Stimulated activated naive CD8-positive, alpha-beta T cell treated with anti-CD3 and anti-CD28 coated beads, Interleukin-15, Interleukin-2, amounts not matched to agents 100 ng/mL and 50 ng/mL, for 24 hours (primary cell): ENCODE data around the gene AUTS2.
"Not testable (repeated sequence)": the region's sequence is repeated elsewhere in the genome, so short reads cannot be mapped to it uniquely, and the experiment has no call there.

ENCODE experiments used
- H3K27ac Mint-ChIP-seq: one replicate; pipeline ENCODE4 v1.8.0; 2021; ENCODE audit warnings: mild to moderate bottlenecking, mixed read lengths
- H3K27me3 Mint-ChIP-seq: one replicate; pipeline ENCODE4 v1.8.0; 2021; ENCODE audit warnings: mixed read lengths
- H3K36me3 Mint-ChIP-seq: one replicate; pipeline ENCODE4 v1.8.0; 2021; ENCODE audit warnings: low read depth, mixed read lengths
- H3K4me1 Mint-ChIP-seq: one replicate; pipeline ENCODE4 v1.8.0; 2021; ENCODE audit warnings: low read depth, mixed read lengths
- H3K4me3 Mint-ChIP-seq: one replicate; pipeline ENCODE4 v1.8.0; 2021; ENCODE audit warnings: mild to moderate bottlenecking, mixed read lengths
- H3K9me3 Mint-ChIP-seq: one replicate; pipeline ENCODE4 v1.8.0; 2021; ENCODE audit warnings: mixed read lengths

AUTS2 gene

GRCh38 chr7:70270149-70270548 is 671.9 kb downstream of the AUTS2 start:
- Mint-ChIP-seq H3K4me3 (no peak overlapping the region), H3K4me1 (no peaks in the 10 kb centered on the region), H3K27me3 (no peaks in the 10 kb centered on the region), H3K9me3 (no peaks in the 10 kb centered on the region), H3K27ac (no peak overlapping the region), H3K36me3 (no peaks in the 10 kb centered on the region)

- Mint-ChIP-seq H3K9me3 (no peaks in the 10 kb centered on the region), H3K4me3 (no peak overlapping the region), H3K27ac (no peak overlapping the region), H3K4me1 (no peaks in the 10 kb centered on the region), H3K36me3 (no peaks in the 10 kb centered on the region), H3K27me3 (no peaks in the 10 kb centered on the region)
Measured at GRCh38 chr7:70271617-70272081, 673.4 kb downstream of the AUTS2 start.

- H3K36me3 Mint-ChIP-seq, H3K27me3 Mint-ChIP-seq, H3K4me3 Mint-ChIP-seq, H3K9me3 Mint-ChIP-seq, H3K4me1 Mint-ChIP-seq, H3K27ac Mint-ChIP-seq: not testable (repeated sequence)
Measured at GRCh38 chr7:70275570-70275969, 677.3 kb downstream of the AUTS2 start.

GRCh38 chr7:70285187-70285586 is 686.9 kb downstream of the AUTS2 start:
- no peak overlapping the region for H3K4me3 Mint-ChIP-seq
- no peaks in the 10 kb centered on the region for H3K27me3 Mint-ChIP-seq
- no peak overlapping the region for H3K27ac Mint-ChIP-seq
- H3K9me3 Mint-ChIP-seq: no peaks in the 10 kb centered on the region
- H3K4me1 Mint-ChIP-seq: no peaks in the 10 kb centered on the region
- no peaks in the 10 kb centered on the region for H3K36me3 Mint-ChIP-seq

- Mint-ChIP-seq H3K4me1 (no peaks in the 10 kb centered on the region), H3K9me3 (no peaks in the 10 kb centered on the region), H3K36me3 (no peaks in the 10 kb centered on the region), H3K4me3 (no peak overlapping the region), H3K27ac (no peak overlapping the region), H3K27me3 (no peaks in the 10 kb centered on the region)
Measured at GRCh38 chr7:70285854-70286253, 687.6 kb downstream of the AUTS2 start.

GRCh38 chr7:70288781-70289456 is 690.6 kb downstream of the AUTS2 start:
- H3K36me3 Mint-ChIP-seq: no peaks in the 10 kb centered on the region
- H3K4me3 Mint-ChIP-seq: no peak overlapping the region
- no peaks in the 10 kb centered on the region for H3K27me3 Mint-ChIP-seq
- no peaks in the 10 kb centered on the region for H3K4me1 Mint-ChIP-seq
- no peak overlapping the region for H3K27ac Mint-ChIP-seq
- no peaks in the 10 kb centered on the region for H3K9me3 Mint-ChIP-seq

GRCh38 chr7:70292716-70293115 is 694.4 kb downstream of the AUTS2 start:
- Mint-ChIP-seq H3K27me3 (no peaks in the 10 kb centered on the region), H3K27ac (no peak overlapping the region), H3K4me1 (no peaks in the 10 kb centered on the region), H3K36me3 (peaks cover 3% of the 10 kb centered on the region), H3K9me3 (peaks cover 4% of the 10 kb centered on the region), H3K4me3 (no peak overlapping the region)

- no peak overlapping the region for H3K4me3 Mint-ChIP-seq
- H3K36me3 Mint-ChIP-seq: peaks cover 3% of the 10 kb centered on the region
- no peaks in the 10 kb centered on the region for H3K27me3 Mint-ChIP-seq
- no peak overlapping the region for H3K27ac Mint-ChIP-seq
- no peaks in the 10 kb centered on the region for H3K4me1 Mint-ChIP-seq
- H3K9me3 Mint-ChIP-seq: peaks cover 4% of the 10 kb centered on the region
Measured at GRCh38 chr7:70294211-70294911, 696.1 kb downstream of the AUTS2 start.

GRCh38 chr7:70298780-70299471 is 700.7 kb downstream of the AUTS2 start:
- Mint-ChIP-seq H3K4me1 (peaks cover 17% of the 10 kb centered on the region), H3K27me3 (no peaks in the 10 kb centered on the region), H3K4me3 (no peak overlapping the region), H3K36me3 (peaks cover 3% of the 10 kb centered on the region), H3K27ac (no peak overlapping the region), H3K9me3 (peaks cover 4% of the 10 kb centered on the region)

- H3K27me3 Mint-ChIP-seq: no peaks in the 10 kb centered on the region
- no peak overlapping the region for H3K4me3 Mint-ChIP-seq
- H3K27ac Mint-ChIP-seq: no peak overlapping the region
- peaks cover 3% of the 10 kb centered on the region for H3K36me3 Mint-ChIP-seq
- H3K9me3 Mint-ChIP-seq: peaks cover 4% of the 10 kb centered on the region
- peaks cover 17% of the 10 kb centered on the region for H3K4me1 Mint-ChIP-seq
Measured at GRCh38 chr7:70299472-70299807, 701.2 kb downstream of the AUTS2 start.

- Mint-ChIP-seq H3K4me1 (peaks cover 17% of the 10 kb centered on the region), H3K27me3 (no peaks in the 10 kb centered on the region), H3K27ac (no peak overlapping the region), H3K36me3 (peaks cover 3% of the 10 kb centered on the region), H3K4me3 (no peak overlapping the region), H3K9me3 (peaks cover 4% of the 10 kb centered on the region)
Measured at GRCh38 chr7:70301673-70302185, 703.5 kb downstream of the AUTS2 start.

GRCh38 chr7:70303309-70303708 is 705.0 kb downstream of the AUTS2 start:
- Mint-ChIP-seq H3K27ac (no peak overlapping the region), H3K27me3 (no peaks in the 10 kb centered on the region), H3K4me3 (no peak overlapping the region), H3K9me3 (no peaks in the 10 kb centered on the region), H3K36me3 (no peaks in the 10 kb centered on the region), H3K4me1 (peaks cover 23% of the 10 kb centered on the region)

GRCh38 chr7:70303780-70304179 is 705.5 kb downstream of the AUTS2 start:
- Mint-ChIP-seq H3K4me1 (peaks cover 23% of the 10 kb centered on the region), H3K27ac (no peak overlapping the region)

GRCh38 chr7:70306173-70306572 is 707.9 kb downstream of the AUTS2 start:
- Mint-ChIP-seq H3K27ac (no peak overlapping the region), H3K27me3 (no peaks in the 10 kb centered on the region), H3K4me1 (peaks cover 21% of the 10 kb centered on the region), H3K4me3 (no peak overlapping the region), H3K36me3 (no peaks in the 10 kb centered on the region), H3K9me3 (peaks cover 4% of the 10 kb centered on the region)

More at GRCh38 chr7:70303780-70304179, 705.5 kb downstream of the AUTS2 start:
- no peak overlapping the region for H3K4me3 Mint-ChIP-seq
- no peaks in the 10 kb centered on the region for H3K36me3 Mint-ChIP-seq
- H3K27me3 Mint-ChIP-seq: no peaks in the 10 kb centered on the region
- H3K9me3 Mint-ChIP-seq: no peaks in the 10 kb centered on the region

GRCh38 chr7:70307544-70308106 is 709.4 kb downstream of the AUTS2 start:
- no peaks in the 10 kb centered on the region for H3K36me3 Mint-ChIP-seq
- peaks cover 22% of the 10 kb centered on the region for H3K4me1 Mint-ChIP-seq
- no peaks in the 10 kb centered on the region for H3K27me3 Mint-ChIP-seq
- peaks cover 4% of the 10 kb centered on the region for H3K9me3 Mint-ChIP-seq
- H3K27ac Mint-ChIP-seq: no peak overlapping the region
- no peak overlapping the region for H3K4me3 Mint-ChIP-seq
